GM12878 (cell line): ENCODE data around the gene VSX1. TPM values are rescaled to one million over a fixed set of nuclear protein-coding genes. Genes with fewer than 3 reads are reported as not detected.

Experiments used
- ATAC-seq: fragments of 200-7000 bp; cut with Tn5 transposase; 3 replicates; pipeline ENCODE4 v1.9.1; 2020; ENCODE audit warnings: mild to moderate bottlenecking, moderate library complexity
- BruUV-seq: library from RNA; stranded (reverse); fragments of 400-500 nt; replicated peaks from 2 replicates; lab custom pipeline; 2021; lab: Mats Ljungman, UMichigan
- CTCF ChIA-PET: fragments of 300-600 bp; sonication (Branson Sonifier 250); formaldehyde crosslinking; extraction: SDS; loops from one replicate; lab custom pipeline; 2021; ENCODE audit warnings: inconsistent platforms; lab: Yijun Ruan, JAX
- POLR2A ChIA-PET: fragments of 350-600 bp; formaldehyde crosslinking; extraction: SDS; loops from one replicate; lab custom pipeline; 2021; ENCODE audit warnings: inconsistent platforms; lab: Charles Lee
- RAD21 ChIA-PET: fragments of 300-600 bp; sonication (Branson Sonifier 250); formaldehyde crosslinking; loops from one replicate; lab custom pipeline; 2023; ENCODE audit warnings: antibody characterized with exemption; ENCODE audit not compliant: unreplicated experiment; lab: Charles Lee
- SMC1A ChIA-PET: fragments of 300-600 bp; sonication (Branson Sonifier 250); formaldehyde crosslinking; loops from one replicate; lab custom pipeline; 2023; ENCODE audit not compliant: unreplicated experiment, uncharacterized antibody; lab: Charles Lee
- DNase-seq: peaks from one replicate; pipeline ENCODE4 v3.0.0-alpha.2; 2011; ENCODE audit warnings: low read depth, low spot score
- FAIRE-seq: peaks from 3 replicates; lab custom pipeline; 2011; peaks lifted over from hg19 to GRCh38; lab: Jason Lieb, UNC
- H2AFZ ChIP-seq: 2 replicates; pipeline ENCODE4 v1.6.0; 2011; ENCODE audit warnings: low read depth, low read length, control low read depth; ENCODE audit not compliant: control insufficient read depth
- H3K27ac ChIP-seq: 2 replicates; pipeline ENCODE4 v1.5.1; 2011; ENCODE audit warnings: control low read depth; ENCODE audit not compliant: control insufficient read depth, insufficient read depth
- H3K27me3 ChIP-seq, 2 experiments: replicated peaks in 1 of 2; 2 replicates each; pipeline versions ENCODE4 v1.6.0 to v1.6.1; 2011; ENCODE audit warnings: low read length in 1 of 2; ENCODE audit not compliant: control insufficient read depth in 2 of 2, insufficient read depth in 2 of 2
- H3K36me3 ChIP-seq, 2 experiments: 2 replicates each; pipeline ENCODE4 v1.5.1; 2011; ENCODE audit warnings: low read length in 1 of 2; ENCODE audit not compliant: control insufficient read depth in 2 of 2, insufficient read depth in 2 of 2
- H3K4me1 ChIP-seq: 2 replicates; pipeline ENCODE4 v1.6.1; 2011; ENCODE audit warnings: mild to moderate bottlenecking, low read length, moderate library complexity, mixed read lengths; ENCODE audit not compliant: control insufficient read depth, insufficient read depth
- H3K4me2 ChIP-seq: 2 replicates; pipeline ENCODE4 v1.6.0; 2011; ENCODE audit warnings: control low read depth; ENCODE audit not compliant: control insufficient read depth, insufficient read depth
- H3K4me3 ChIP-seq: fragments of 200-600 bp; sonication (generic); 2 replicates; pipeline ENCODE4 v1.5.1; 2016
- H3K79me2 ChIP-seq: 2 replicates; pipeline ENCODE4 v1.6.0; 2011; ENCODE audit warnings: low read length; ENCODE audit not compliant: control insufficient read depth, insufficient read depth
- H3K9ac ChIP-seq: 2 replicates; pipeline ENCODE4 v1.8.0; 2011; ENCODE audit warnings: low read length, control low read depth, mixed read lengths; ENCODE audit not compliant: control insufficient read depth, insufficient read depth
- H3K9me3 ChIP-seq: replicated peaks from 3 replicates; pipeline ENCODE4 v1.5.1; 2011; ENCODE audit warnings: mild to moderate bottlenecking, low read length; ENCODE audit not compliant: control insufficient read depth, insufficient read depth
- H4K20me1 ChIP-seq: 2 replicates; pipeline ENCODE4 v1.6.0; 2011; ENCODE audit not compliant: control insufficient read depth, insufficient read depth
- BACH1 ChIP-seq: fragments of 450-650 bp; IDR thresholded peaks from 2 replicates; pipeline ENCODE4 v1.6.1; 2017; ENCODE audit warnings: mild to moderate bottlenecking, borderline replicate concordance
- BHLHE40 ChIP-seq, 2 experiments: fragments of 450-650 bp in 1 of 2; IDR thresholded peaks; 2 replicates each; pipeline ENCODE4 v1.6.1; 2011 to 2017; ENCODE audit warnings: low read depth in 2 of 2, borderline replicate concordance in 1 of 2, improper control_type of control experiment in 1 of 2, low read length in 1 of 2, mild to moderate bottlenecking in 1 of 2
- CREM ChIP-seq: IDR thresholded peaks from 2 replicates; pipeline ENCODE4 v1.6.1; 2014; ENCODE audit warnings: antibody characterized with exemption, low read depth
- FOXK2 ChIP-seq: fragments of 450-650 bp; IDR thresholded peaks from 2 replicates; pipeline ENCODE4 v1.6.1; 2017; ENCODE audit warnings: mild to moderate bottlenecking, moderate library complexity
- IRF4 ChIP-seq: IDR thresholded peaks from 2 replicates; pipeline ENCODE4 v1.6.1; 2011; ENCODE audit warnings: low read depth, low read length
- PKNOX1 ChIP-seq: fragments of 450-650 bp; IDR thresholded peaks from 2 replicates; pipeline ENCODE4 v1.6.1; 2016; ENCODE audit warnings: mild to moderate bottlenecking
- POLR2A ChIP-seq: IDR thresholded peaks from 2 replicates; pipeline ENCODE4 v1.6.1; 2011; ENCODE audit warnings: low read depth, mild to moderate bottlenecking, low read length
- POU2F2 ChIP-seq: IDR thresholded peaks from 3 replicates; pipeline ENCODE4 v1.6.1; 2011; ENCODE audit warnings: low read depth, mild to moderate bottlenecking, low read length, borderline replicate concordance
- RAD51 ChIP-seq: fragments of 450-650 bp; IDR thresholded peaks from 2 replicates; pipeline ENCODE4 v1.6.1; 2016; ENCODE audit warnings: moderate library complexity, mild to moderate bottlenecking, inconsistent platforms
- RB1 ChIP-seq: fragments of 450-650 bp; formaldehyde crosslinking; IDR thresholded peaks from 2 replicates; pipeline ENCODE4 v1.6.1; 2017; ENCODE audit warnings: mild to moderate bottlenecking, borderline replicate concordance
- RBBP5 ChIP-seq: fragments of 200-600 bp; sonication (generic); conservative IDR thresholded peaks from 2 replicates; pipeline ENCODE4 v1.6.1; 2016
- SREBF2 ChIP-seq: IDR thresholded peaks from 2 replicates; pipeline ENCODE4 v1.6.1; 2012; ENCODE audit warnings: mild to moderate bottlenecking, low read length
- TARDBP ChIP-seq: IDR thresholded peaks from 2 replicates; pipeline ENCODE4 v1.6.1; 2016; ENCODE audit warnings: borderline replicate concordance
- USF1 ChIP-seq: IDR thresholded peaks from 2 replicates; pipeline ENCODE4 v1.6.1; 2011; ENCODE audit warnings: borderline replicate concordance, low read depth, mild to moderate bottlenecking, moderate library complexity, mixed read lengths, low read length; ENCODE audit not compliant: insufficient read depth; ENCODE audit errors: extremely low read length
- ZNF217 ChIP-seq: fragments of 450-650 bp; IDR thresholded peaks from 2 replicates; pipeline ENCODE4 v1.6.1; 2017; ENCODE audit warnings: antibody characterized with exemption, mild to moderate bottlenecking
- WGBS: methylation state at CpG from one replicate; pipeline ENCODE4 v1.1.6; 2016; ENCODE audit warnings: low lambda C conversion rate; ENCODE audit not compliant: insufficient replicate concordance, insufficient coverage; ENCODE audit errors: missing lambda C conversion rate; 5-methylcytosine and 5-hydroxymethylcytosine counted together
- in situ Hi-C: fragments of 300-500 bp; cut with MboI; formaldehyde crosslinking; loops from 9 replicates; pipeline ENCODE4 v1.14.3; 2018; ENCODE audit warnings: mixed read lengths
- intact Hi-C: fragments of 100-400 bp; cut with micrococcal nuclease; formaldehyde crosslinking; loops from one replicate; pipeline ENCODE4 v1.14.2; 2022; ENCODE audit not compliant: unreplicated experiment
- polyA plus RNA-seq, 11 experiments: library from polyadenylated mRNA; depleted of rRNA in 4 of 11; unstranded in 6 of 11; stranded (reverse) in 5 of 11; fragments of >200 nt; fragmentation: Nextera tagmentation in 4 of 11; fragmentation: Illumina TruSeq in 1 of 11; extraction: Ambion mirVana in 4 of 11; extraction: Trizol in 1 of 11; gene quantifications; 1 replicate in 1 of 11; 2 replicates in 10 of 11; pipeline versions ENCODE4 v1.2.1 to v1.2.3, GENCODE V29; 2011 to 2016; ENCODE audit warnings: inconsistent platforms in 2 of 11, missing spikeins in 2 of 11, low read depth in 1 of 11
- total RNA-seq, 4 experiments: library from RNA; depleted of rRNA in 3 of 4; stranded (reverse); fragments of >200 nt in 3 of 4; fragmentation: Illumina TruSeq in 1 of 4; extraction: Trizol in 1 of 4; gene quantifications; 2 replicates each; pipeline versions ENCODE4 v1.2.1 to v1.2.3, GENCODE V29; 2013 to 2021

VSX1 gene
- total and polyA plus RNA-seq, 10 of the 15 experiments (the other 5 are each of a cell fraction or from before 2014, with no cell fraction given), result 0.05 TPM; not detected in 9

- no peak overlapping the region for H3K27ac ChIP-seq
- H3K9me3 ChIP-seq, result no peaks in the 10 kb centered on the region
- SMC1A ChIA-PET, result interaction anchor here (1.1 to 2.6 kb wide), 7 partner anchors 7 to 191 kb away, joined by 3 to 13 read pairs (median 3); partner anchors contain the start of gene PYGB
- H3K9ac ChIP-seq, result no peak overlapping the region; the same call in 1 of the 2 replicates
- peaks cover 48% of the 10 kb centered on the region for H3K4me1 ChIP-seq
- no TSS peak for BruUV-seq
- peak overlapping the region; percentile 100 for H3K4me2 ChIP-seq
- 91% methylated on average over 8 of the region's 8 CpGs for WGBS
- TF ChIP-seq CREM (no peak), POLR2A (no peak), BHLHE40 (IDR thresholded peaks at IDR 0.05; ENCODE audit: borderline replicate concordance in 1 of 2, low read depth in 2 of 2, low read length in 1 of 2) (no peak), IRF4 (no peak), RAD51 (no peak), ZNF217 (no peak), TARDBP (no peak), RBBP5 (no peak), USF1 (no peak), FOXK2 (no peak), SREBF2 (no peak), PKNOX1 (no peak), RB1 (no peak), POU2F2 (no peak), BACH1 (no peak)
- in situ Hi-C loops, result loop anchor here (10.0 to 25.0 kb wide), 2 partner anchors 349 to 1694 kb away; partner anchors contain the start of genes GINS1, GZF1 and NXT1
- no peaks in the 10 kb centered on the region for H3K36me3 ChIP-seq
- H3K27me3 ChIP-seq, result peaks cover 0 to 4% of the 10 kb centered on the region in 2 experiments; a peak in 1 of 4 replicates
- POLR2A ChIA-PET, result interaction anchor here (0.6 to 1.6 kb wide), 3 partner anchors 10 to 1638 kb away, joined by 3 to 4 read pairs (median 3); no protein-coding TSS in a partner anchor
- H2AFZ ChIP-seq, result no peak overlapping the region
- FAIRE-seq (no peak), DNase-seq (no peak), ATAC-seq (no peak)
- peak overlapping the region; percentile 83 for H3K4me3 ChIP-seq
- CTCF ChIA-PET, result interaction anchor here (1.0 to 12.6 kb wide), 3 partner anchors 9 to 62 kb away, joined by 3 to 244 read pairs (median 4); partner anchors contain the start of gene APMAP
- RAD21 ChIA-PET, result interaction anchor here (1.1 to 1.7 kb wide), 3 partner anchors 11 to 101 kb away, joined by 3 to 4 read pairs (median 3); no protein-coding TSS in a partner anchor
- H4K20me1 ChIP-seq, result peaks cover 4% of the 10 kb centered on the region; the same call in 1 of the 2 replicates
- intact Hi-C loops, result no loop called here
- H3K79me2 ChIP-seq, result peaks cover 27% of the 10 kb centered on the region
Observed at GRCh38 chr20:25055711-25056495, 26.0 kb downstream of the VSX1 start.
